ENCODE results near the gene C17orf114.

Gene C17orf114

DNA sequence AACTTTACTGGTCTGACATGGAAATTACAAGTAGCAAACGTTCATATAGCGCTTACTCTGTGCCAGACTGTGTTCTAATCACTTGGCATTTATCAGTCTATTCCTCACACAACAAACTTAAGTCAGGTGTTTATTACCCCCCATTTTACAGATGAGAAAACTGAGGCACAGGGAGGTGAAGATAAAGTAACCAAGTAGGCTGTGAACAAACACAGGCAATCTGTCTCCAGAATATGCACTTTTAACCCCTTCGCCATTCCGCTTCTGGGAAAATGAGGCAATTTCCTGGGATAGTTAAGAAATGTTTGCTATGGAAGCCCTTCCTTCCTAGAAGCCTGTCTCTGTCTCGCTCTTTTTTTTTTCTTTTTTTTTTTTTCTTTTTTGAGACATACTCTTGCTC lies 50.2 kb downstream of the C17orf114 start:
- no peak overlapping the region for H3K4me3 ChIP-seq (ENCODE audit: insufficient read length, low read depth)
- DNase-seq (ENCODE audit: low read depth, low spot score) = no peak
- TF ChIP-seq SUZ12 (IDR thresholded peaks at IDR 0.05; ENCODE audit: extremely low read depth, insufficient read depth, insufficient read length) = no peak
- no peak for TF ChIP-seq YY1 (IDR thresholded peaks at IDR 0.05; ENCODE audit: insufficient read depth, insufficient read length)
- no peak for TF ChIP-seq ZNF274 (IDR thresholded peaks at IDR 0.05; ENCODE audit: low read depth, low read length)
- no peaks in the 10 kb centered on the region for H3K9me3 ChIP-seq (ENCODE audit: insufficient read depth, low read length)
- no peaks in the 10 kb centered on the region for H3K36me3 ChIP-seq (ENCODE audit: insufficient read depth, insufficient read length, low read length)
- no peak overlapping the region for H3K9ac ChIP-seq (ENCODE audit: insufficient read length, low read depth)
- H3K27me3 ChIP-seq (ENCODE audit: insufficient read depth, insufficient read length) = no peaks in the 10 kb centered on the region
- no peaks in the 10 kb centered on the region for H3K4me1 ChIP-seq (ENCODE audit: insufficient read depth, insufficient read length)

Measured in NT2/D1 (cell line).